SK-N-MC (cell line): ENCODE measurements around the gene SEPTIN5.

Source experiments
- EZH2 ChIP-seq: fragments of 200-600 bp; sonication (generic); IDR thresholded peaks from one replicate; pipeline ENCODE4 v1.6.1; 2017; ENCODE audit warnings: antibody characterized with exemption
- POLR2AphosphoS5 ChIP-seq: IDR thresholded peaks from 2 replicates; pipeline ENCODE4 v1.6.1; 2012; ENCODE audit warnings: mild to moderate bottlenecking, low read depth, low read length, borderline replicate concordance

- TF ChIP-seq POLR2AphosphoS5 (no peak), EZH2 (no peak)
These were observed 22.5 kb upstream of the SEPTIN5 start for GRCh38 chr22:19691721-19692341.
